MCF 10A (cell line): ENCODE measurements around the gene DKC1. TPM values are rescaled to one million over a fixed set of nuclear protein-coding genes. Genes with fewer than 3 reads are reported as not detected.
"Not testable (repeated sequence)": the region's sequence is repeated elsewhere in the genome, so short reads cannot be mapped to it uniquely, and the experiment has no call there.

Source experiments
- BruUV-seq: library from RNA; stranded (reverse); fragments of 400-500 nt; replicated peaks from 2 replicates; lab custom pipeline; 2021; lab: Mats Ljungman, UMichigan
- CTCF ChIA-PET: fragments of 300-600 bp; sonication (Branson Sonifier 250); formaldehyde crosslinking; extraction: SDS; loops from one replicate; lab custom pipeline; 2021; ENCODE audit warnings: antibody characterized with exemption, inconsistent platforms; lab: Yijun Ruan, JAX
- POLR2A ChIA-PET: fragments of 300-600, 350-650 bp; sonication (Branson Sonifier 250); formaldehyde crosslinking; extraction: SDS; loops from one replicate; lab custom pipeline; 2020; ENCODE audit warnings: antibody characterized with exemption, inconsistent platforms; lab: Yijun Ruan, JAX
- DNase-seq: peaks from one replicate; pipeline ENCODE4 v3.0.0-alpha.2; 2018; ENCODE audit not compliant: unreplicated experiment
- H3K27ac Mint-ChIP-seq: one replicate; pipeline ENCODE4 v1.8.0; 2022; ENCODE audit warnings: mild to moderate bottlenecking, low read depth, mixed read lengths; ENCODE audit not compliant: unreplicated experiment
- H3K27me3 Mint-ChIP-seq: one replicate; pipeline ENCODE4 v1.8.0; 2022; ENCODE audit warnings: mixed read lengths; ENCODE audit not compliant: insufficient read depth, unreplicated experiment
- H3K36me3 Mint-ChIP-seq: one replicate; pipeline ENCODE4 v1.8.0; 2022; ENCODE audit warnings: mild to moderate bottlenecking, moderate library complexity, mixed read lengths; ENCODE audit not compliant: insufficient read depth, unreplicated experiment
- H3K4me1 Mint-ChIP-seq: one replicate; pipeline ENCODE4 v1.8.0; 2022; ENCODE audit warnings: mixed read lengths; ENCODE audit not compliant: insufficient read depth, unreplicated experiment
- H3K4me3 Mint-ChIP-seq: one replicate; pipeline ENCODE4 v1.8.0; 2022; ENCODE audit warnings: mild to moderate bottlenecking, moderate library complexity, mixed read lengths; ENCODE audit not compliant: unreplicated experiment
- H3K9me3 Mint-ChIP-seq: one replicate; pipeline ENCODE4 v1.8.0; 2022; ENCODE audit warnings: mixed read lengths; ENCODE audit not compliant: unreplicated experiment
- intact Hi-C: fragments of 100-400 bp; cut with micrococcal nuclease; formaldehyde crosslinking; loops from 2 replicates; pipeline ENCODE4 v1.14.1; 2022
- total RNA-seq: library from RNA; stranded (reverse); gene quantifications from 2 replicates; pipeline ENCODE4 v1.2.3, GENCODE V29; 2022
- TF ChIP-seq, protein P1 (sequence below): fragments of 200-600 bp; IDR thresholded peaks from one replicate; pipeline ENCODE4 v1.8.0; 2022; ENCODE audit warnings: antibody characterized with exemption, mild to moderate bottlenecking; ENCODE audit not compliant: unreplicated experiment

DKC1 gene
- total RNA-seq, 1 experiment from 2014 or later, result 196 TPM

DNA sequence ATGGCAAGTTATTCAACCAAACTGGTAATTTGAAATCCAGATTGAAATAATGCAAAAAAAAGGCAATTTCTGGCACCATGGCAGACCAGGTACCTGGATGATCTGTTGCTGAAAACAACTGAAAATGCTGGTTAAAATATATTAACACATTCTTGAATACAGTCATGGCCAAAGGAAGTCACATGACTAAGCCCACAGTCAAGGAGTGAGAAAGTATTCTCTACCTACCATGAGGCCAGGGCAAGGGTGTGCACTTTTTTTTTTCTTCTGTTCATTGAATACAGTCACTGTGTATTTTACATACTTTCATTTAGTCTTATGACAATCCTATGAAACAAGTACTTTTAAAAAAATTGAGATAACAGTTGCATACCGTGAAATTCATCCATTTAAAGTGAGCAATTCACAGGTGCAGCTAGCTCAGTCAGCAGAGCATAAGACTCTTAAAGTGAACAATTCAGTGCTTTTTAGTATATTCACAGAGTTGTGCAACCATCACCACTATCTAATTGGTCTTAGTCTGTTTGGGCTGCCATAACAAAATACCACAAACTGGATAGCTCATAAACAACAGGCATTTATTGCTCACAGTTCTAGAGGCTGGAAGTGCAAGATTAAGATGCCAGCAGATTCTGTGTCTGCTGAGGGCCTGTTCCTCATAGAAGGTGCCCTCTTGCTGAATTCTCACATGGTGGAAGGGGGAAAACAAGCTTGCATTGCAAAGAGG is 47.4 kb downstream of the DKC1 start:
- peaks cover 20% of the 10 kb centered on the region for H3K27me3 Mint-ChIP-seq
- H3K4me3 Mint-ChIP-seq, result no peak overlapping the region
- H3K9me3 Mint-ChIP-seq, result peaks cover 10% of the 10 kb centered on the region
- intact Hi-C loops, result no loop called here
- TF ChIP-seq, protein P1, sequence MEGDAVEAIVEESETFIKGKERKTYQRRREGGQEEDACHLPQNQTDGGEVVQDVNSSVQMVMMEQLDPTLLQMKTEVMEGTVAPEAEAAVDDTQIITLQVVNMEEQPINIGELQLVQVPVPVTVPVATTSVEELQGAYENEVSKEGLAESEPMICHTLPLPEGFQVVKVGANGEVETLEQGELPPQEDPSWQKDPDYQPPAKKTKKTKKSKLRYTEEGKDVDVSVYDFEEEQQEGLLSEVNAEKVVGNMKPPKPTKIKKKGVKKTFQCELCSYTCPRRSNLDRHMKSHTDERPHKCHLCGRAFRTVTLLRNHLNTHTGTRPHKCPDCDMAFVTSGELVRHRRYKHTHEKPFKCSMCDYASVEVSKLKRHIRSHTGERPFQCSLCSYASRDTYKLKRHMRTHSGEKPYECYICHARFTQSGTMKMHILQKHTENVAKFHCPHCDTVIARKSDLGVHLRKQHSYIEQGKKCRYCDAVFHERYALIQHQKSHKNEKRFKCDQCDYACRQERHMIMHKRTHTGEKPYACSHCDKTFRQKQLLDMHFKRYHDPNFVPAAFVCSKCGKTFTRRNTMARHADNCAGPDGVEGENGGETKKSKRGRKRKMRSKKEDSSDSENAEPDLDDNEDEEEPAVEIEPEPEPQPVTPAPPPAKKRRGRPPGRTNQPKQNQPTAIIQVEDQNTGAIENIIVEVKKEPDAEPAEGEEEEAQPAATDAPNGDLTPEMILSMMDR, result no peak
- POLR2A ChIA-PET, result no interaction called here
- no peaks in the 10 kb centered on the region for H3K36me3 Mint-ChIP-seq
- CTCF ChIA-PET, result no interaction called here
- no peak for DNase-seq
- H3K4me1 Mint-ChIP-seq, result no peaks in the 10 kb centered on the region
- BruUV-seq, result no TSS peak
- no peak overlapping the region for H3K27ac Mint-ChIP-seq

DNA sequence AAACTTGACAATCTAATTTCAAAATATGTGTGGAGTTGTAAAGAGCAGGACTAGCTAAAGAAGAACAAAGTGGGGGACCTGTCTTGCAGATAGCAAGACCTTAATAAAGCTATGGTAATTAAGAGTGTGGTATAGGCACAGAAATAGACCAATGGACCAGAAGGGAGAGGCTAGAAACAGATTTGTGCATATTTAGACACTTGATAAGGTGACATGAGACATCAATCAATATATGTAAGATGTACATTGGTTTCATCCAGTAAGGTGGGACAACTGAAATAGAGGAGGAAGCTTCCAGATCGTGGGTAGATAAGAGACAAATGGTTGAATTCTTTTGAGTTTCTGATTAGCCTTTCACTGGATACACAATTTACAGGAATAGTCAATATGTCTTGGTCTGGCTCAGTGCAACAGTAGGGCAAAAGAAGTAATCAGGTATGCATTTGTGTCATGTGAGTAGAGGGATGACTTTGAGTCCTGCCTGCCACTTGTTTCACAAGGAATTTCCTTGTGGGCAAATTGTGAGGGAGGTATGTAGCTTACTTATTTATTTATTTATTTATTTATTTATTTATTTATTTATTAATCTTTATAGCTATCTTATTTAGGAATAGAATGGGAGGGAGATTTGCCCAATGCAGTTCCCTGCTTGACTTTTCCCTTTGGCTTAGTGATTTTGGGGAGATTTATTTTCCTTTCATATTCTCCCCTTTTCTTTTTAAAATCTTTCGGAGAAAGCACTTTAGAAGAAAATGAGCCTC is 49.9 kb downstream of the DKC1 start:
- BruUV-seq, result no TSS peak
- no peaks in the 10 kb centered on the region for H3K36me3 Mint-ChIP-seq
- H3K9me3 Mint-ChIP-seq, result peaks cover 4% of the 10 kb centered on the region
- CTCF ChIA-PET, result interaction anchor here (0.8 kb wide), 2 partner anchors 64 to 216 kb away, joined by 4 read pairs; no protein-coding TSS in a partner anchor
- intact Hi-C loops, result no loop called here
- POLR2A ChIA-PET, result interaction anchor here (0.9 to 2.1 kb wide), 6 partner anchors 8 to 21 kb away, joined by 3 to 7 read pairs (median 4); no protein-coding TSS in a partner anchor
- TF ChIP-seq, protein P1, result no peak
- no peak for DNase-seq
- H3K27ac Mint-ChIP-seq, result no peak overlapping the region
- peaks cover 39% of the 10 kb centered on the region for H3K27me3 Mint-ChIP-seq
- H3K4me1 Mint-ChIP-seq, result no peaks in the 10 kb centered on the region
- H3K4me3 Mint-ChIP-seq, result no peak overlapping the region

DNA sequence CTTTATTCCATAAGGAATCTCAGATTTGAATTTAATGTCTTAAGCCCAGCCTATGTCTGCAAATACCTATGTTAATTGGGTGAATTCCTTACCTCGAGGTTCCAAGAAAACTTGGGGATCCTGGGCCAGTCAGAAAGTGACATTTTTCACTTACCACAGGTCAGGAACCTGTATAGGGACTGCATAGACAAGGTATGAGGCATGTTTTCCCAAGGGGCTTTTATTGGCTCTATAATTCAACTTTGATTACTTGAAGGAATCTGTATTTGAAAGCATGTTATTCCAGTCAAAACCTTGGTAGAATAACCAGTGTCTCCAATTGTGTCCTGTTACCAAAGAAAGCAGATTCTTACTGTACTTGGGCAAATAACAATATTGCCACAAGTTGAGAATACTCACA is 51.1 kb downstream of the DKC1 start:
- CTCF ChIA-PET, result no interaction called here
- POLR2A ChIA-PET, result no interaction called here
- DNase-seq, result no peak
- Mint-ChIP-seq H3K4me1 (no peaks in the 10 kb centered on the region), H3K9me3 (no peaks in the 10 kb centered on the region), H3K36me3 (no peaks in the 10 kb centered on the region), H3K4me3 (no peak overlapping the region), H3K27ac (no peak overlapping the region), H3K27me3 (peaks cover 40% of the 10 kb centered on the region)
- TF ChIP-seq, protein P1, result no peak
- no TSS peak for BruUV-seq
- intact Hi-C loops, result no loop called here

DNA sequence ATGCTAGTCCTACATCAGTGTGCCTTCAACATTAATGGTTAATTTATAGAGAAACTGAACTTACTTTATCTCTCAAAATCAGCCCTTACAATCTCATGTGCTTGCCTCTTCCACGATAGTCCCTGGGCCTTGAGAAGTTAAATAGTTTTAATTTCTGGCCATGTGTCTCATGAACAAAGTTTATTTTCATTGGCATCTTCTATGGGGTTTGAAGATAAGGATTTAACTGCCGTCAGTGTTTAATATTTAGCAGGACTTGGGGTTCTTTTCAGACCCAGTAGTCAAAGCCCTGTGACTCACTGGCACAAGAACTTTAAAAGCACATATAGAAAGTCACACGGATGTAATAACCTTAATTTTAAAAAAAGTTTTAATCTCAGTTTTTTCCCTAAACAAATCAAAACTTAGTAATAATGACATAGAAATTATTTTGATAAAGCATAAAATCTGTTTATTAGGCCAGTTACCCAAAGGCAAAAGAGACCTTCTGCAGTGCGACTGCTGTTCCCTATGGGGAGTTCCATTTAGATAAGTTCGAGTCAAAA is 52.7 kb downstream of the DKC1 start:
- CTCF ChIA-PET, result no interaction called here
- TF ChIP-seq, protein P1, result no peak
- H3K27me3 Mint-ChIP-seq, result peaks cover 48% of the 10 kb centered on the region
- H3K9me3 Mint-ChIP-seq, result no peaks in the 10 kb centered on the region
- no peak for DNase-seq
- POLR2A ChIA-PET, result no interaction called here
- H3K4me1 Mint-ChIP-seq, result no peaks in the 10 kb centered on the region
- intact Hi-C loops, result no loop called here
- BruUV-seq, result no TSS peak
- H3K4me3 Mint-ChIP-seq, result no peak overlapping the region
- H3K36me3 Mint-ChIP-seq, result no peaks in the 10 kb centered on the region
- no peak overlapping the region for H3K27ac Mint-ChIP-seq

DNA sequence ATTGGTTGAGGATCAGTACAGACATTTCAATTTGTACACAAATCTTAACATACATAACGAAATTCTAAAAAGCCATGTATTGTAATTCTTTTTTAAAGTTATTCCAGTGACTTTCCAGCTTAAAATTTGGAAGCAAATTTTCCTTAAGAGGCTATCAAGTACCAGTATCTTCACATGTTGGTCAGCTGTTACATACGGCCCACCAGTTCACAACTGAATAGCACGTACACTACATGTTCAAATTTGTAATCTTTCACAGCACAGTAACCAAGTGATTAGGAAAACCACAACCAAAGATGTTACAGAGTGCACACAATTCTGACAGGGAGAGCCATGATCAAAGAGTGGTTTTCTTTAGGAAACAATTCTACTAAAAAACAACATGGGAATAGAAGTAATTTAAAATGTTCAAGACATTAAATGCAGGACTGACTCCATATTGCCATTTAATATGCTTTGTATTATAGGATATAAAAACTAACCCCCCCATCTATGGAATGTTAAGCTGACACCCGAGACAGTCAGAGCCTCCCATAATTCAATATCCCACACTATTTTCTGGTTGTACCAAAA is 53.7 kb downstream of the DKC1 start:
- DNase-seq, H3K9me3 Mint-ChIP-seq, H3K4me3 Mint-ChIP-seq, H3K27ac Mint-ChIP-seq, BruUV-seq, intact Hi-C loops, H3K4me1 Mint-ChIP-seq, H3K36me3 Mint-ChIP-seq, POLR2A ChIA-PET, CTCF ChIA-PET: not testable (repeated sequence)
- H3K27me3 Mint-ChIP-seq, result peaks cover 59% of the 10 kb centered on the region
